Suppressor macrophage (primary cell): Measurements from ENCODE around the gene EXD3.
"Not testable (repeated sequence)": the region's sequence is repeated elsewhere in the genome, so short reads cannot be mapped to it uniquely, and the experiment has no call there.

ENCODE experiments used
- DNase-seq, 4 experiments: peaks; one replicate each; pipeline ENCODE4 v3.0.0-alpha.2; 2020 to 2022

Gene EXD3

GRCh38 chr9:137357166-137357565 is 65.8 kb downstream of the EXD3 start:
- no peak for DNase-seq

- DNase-seq = no peak
Observed at GRCh38 chr9:137355761-137356365, 67.1 kb downstream of the EXD3 start.

- no peak for DNase-seq
Observed at GRCh38 chr9:137354845-137355760, 67.9 kb downstream of the EXD3 start.

GRCh38 chr9:137354153-137354844 is 68.7 kb downstream of the EXD3 start:
- no peak for DNase-seq

GRCh38 chr9:137353223-137354152 is 69.5 kb downstream of the EXD3 start:
- DNase-seq = no peak

GRCh38 chr9:137352511-137353222 is 70.3 kb downstream of the EXD3 start:
- no peak for DNase-seq

- no peak for DNase-seq
Observed at GRCh38 chr9:137351781-137352501, 71.0 kb downstream of the EXD3 start.

- no peak for DNase-seq
Observed at GRCh38 chr9:137350696-137351584, 72.0 kb downstream of the EXD3 start.

GRCh38 chr9:137349471-137350033 is 73.4 kb downstream of the EXD3 start:
- DNase-seq = no peak

GRCh38 chr9:137348769-137349470 is 74.0 kb downstream of the EXD3 start:
- no peak for DNase-seq

- DNase-seq = no peak
Observed at GRCh38 chr9:137347928-137348327, 75.0 kb downstream of the EXD3 start.

GRCh38 chr9:137342482-137342881 is 80.5 kb downstream of the EXD3 start:
- no peak for DNase-seq

GRCh38 chr9:137341227-137341626 is 81.7 kb downstream of the EXD3 start:
- DNase-seq = no peak

- not testable (repeated sequence) for DNase-seq
Observed at GRCh38 chr9:137339908-137340462, 83.0 kb downstream of the EXD3 start.

- no peak for DNase-seq
Observed at GRCh38 chr9:137339045-137339907, 83.7 kb downstream of the EXD3 start.

- DNase-seq = no peak
Observed at GRCh38 chr9:137336735-137337134, 86.2 kb downstream of the EXD3 start.

- DNase-seq = no peak
Observed at GRCh38 chr9:137333016-137333671, 89.8 kb downstream of the EXD3 start.
